Astrocyte (in vitro differentiated cells and primary cell): ENCODE measurements around the gene ABLIM2. TPM values are rescaled to one million over a fixed set of nuclear protein-coding genes. Genes with fewer than 3 reads are reported as not detected.

ENCODE experiments used
- DNase-seq: peaks from one replicate; pipeline ENCODE4 v3.0.0-alpha.2; 2010; ENCODE audit warnings: low read depth
- FAIRE-seq: peaks from 2 replicates; lab custom pipeline; 2011; peaks lifted over from hg19 to GRCh38; lab: Jason Lieb, UNC
- H2AFZ ChIP-seq: 2 replicates; pipeline ENCODE4 v1.6.0; 2012; ENCODE audit warnings: low read depth, low read length, inconsistent platforms
- H3K27ac ChIP-seq: 2 replicates; pipeline ENCODE4 v1.5.1; 2011; ENCODE audit warnings: low read depth, low read length, inconsistent platforms
- H3K27me3 ChIP-seq: 2 replicates; pipeline ENCODE4 v1.6.0; 2011; ENCODE audit warnings: low read length, inconsistent platforms; ENCODE audit not compliant: insufficient read depth
- H3K36me3 ChIP-seq: 2 replicates; pipeline ENCODE4 v1.5.1; 2011; ENCODE audit warnings: low read length, inconsistent platforms; ENCODE audit not compliant: insufficient read depth
- H3K4me1 ChIP-seq: 2 replicates; pipeline ENCODE4 v1.5.1; 2011; ENCODE audit warnings: low read length, inconsistent platforms; ENCODE audit not compliant: insufficient read depth
- H3K4me2 ChIP-seq: 2 replicates; pipeline ENCODE4 v1.6.0; 2012; ENCODE audit warnings: low read length, inconsistent platforms
- H3K4me3 ChIP-seq: 2 replicates; pipeline ENCODE4 v1.5.1; 2011; ENCODE audit warnings: low read depth, mild to moderate bottlenecking, low read length, inconsistent platforms; ENCODE audit not compliant: insufficient read depth
- H3K79me2 ChIP-seq: 2 replicates; pipeline ENCODE4 v1.6.0; 2012; ENCODE audit warnings: mild to moderate bottlenecking, low read length, inconsistent platforms; ENCODE audit not compliant: insufficient read depth
- H3K9ac ChIP-seq: 2 replicates; pipeline ENCODE4 v1.6.0; 2012; ENCODE audit warnings: mild to moderate bottlenecking, low read length, inconsistent platforms
- H3K9me3 ChIP-seq: 2 replicates; pipeline ENCODE4 v1.5.1; 2012; ENCODE audit warnings: low read depth, mild to moderate bottlenecking, low read length, inconsistent platforms; ENCODE audit not compliant: insufficient read depth
- H4K20me1 ChIP-seq: 2 replicates; pipeline ENCODE4 v1.6.0; 2012; ENCODE audit warnings: low read length, inconsistent platforms; ENCODE audit not compliant: insufficient read depth
- H3K27ac Mint-ChIP-seq: one replicate; pipeline ENCODE4 v1.8.0; 2021; ENCODE audit warnings: mild to moderate bottlenecking, mixed read lengths; ENCODE audit not compliant: unreplicated experiment
- H3K27me3 Mint-ChIP-seq: one replicate; pipeline ENCODE4 v1.8.0; 2021; ENCODE audit warnings: low read depth, mixed read lengths; ENCODE audit not compliant: unreplicated experiment
- H3K36me3 Mint-ChIP-seq: one replicate; pipeline ENCODE4 v1.8.0; 2021; ENCODE audit warnings: low read depth, mixed read lengths; ENCODE audit not compliant: unreplicated experiment
- H3K4me1 Mint-ChIP-seq: one replicate; pipeline ENCODE4 v1.8.0; 2021; ENCODE audit warnings: low read depth, mixed read lengths; ENCODE audit not compliant: unreplicated experiment
- H3K4me3 Mint-ChIP-seq: one replicate; pipeline ENCODE4 v1.8.0; 2021; ENCODE audit warnings: mild to moderate bottlenecking, moderate library complexity, mixed read lengths; ENCODE audit not compliant: unreplicated experiment
- H3K9me3 Mint-ChIP-seq: one replicate; pipeline ENCODE4 v1.8.0; 2021; ENCODE audit warnings: mild to moderate bottlenecking, mixed read lengths; ENCODE audit not compliant: unreplicated experiment
- EZH2 ChIP-seq: IDR thresholded peaks from 2 replicates; pipeline ENCODE4 v1.6.1; 2012; ENCODE audit warnings: mild to moderate bottlenecking, low read length, inconsistent platforms; ENCODE audit not compliant: insufficient read depth
- total RNA-seq: library from RNA; stranded (reverse); gene quantifications from 2 replicates; pipeline ENCODE4 v1.2.1, GENCODE V29; 2021
- TF ChIP-seq, protein P1 (sequence below): IDR thresholded peaks from 2 replicates; pipeline ENCODE4 v1.5.1; 2011; ENCODE audit warnings: low read depth, mild to moderate bottlenecking, inconsistent platforms, low read length, moderate library complexity; ENCODE audit not compliant: insufficient read depth

Gene ABLIM2
- total RNA-seq, 1 donor from 2014 or later: 0.50 TPM

- peak overlapping the region; percentile 26 for H3K27ac Mint-ChIP-seq
- no peaks in the 10 kb centered on the region for H3K36me3 ChIP-seq
- peaks cover 3% of the 10 kb centered on the region for H3K36me3 Mint-ChIP-seq
- H3K4me2 ChIP-seq: no peak overlapping the region
- no peaks in the 10 kb centered on the region for H3K4me1 Mint-ChIP-seq
- no peak overlapping the region for H3K27ac ChIP-seq
- H3K79me2 ChIP-seq: no peaks in the 10 kb centered on the region
- peaks cover 28% of the 10 kb centered on the region for H3K27me3 Mint-ChIP-seq
- peaks cover 14% of the 10 kb centered on the region for H3K9me3 Mint-ChIP-seq
- no peak overlapping the region for H3K4me3 Mint-ChIP-seq
- H2AFZ ChIP-seq: no peak overlapping the region
- no peaks in the 10 kb centered on the region for H3K4me1 ChIP-seq
- no peak overlapping the region for H3K4me3 ChIP-seq
- DNase-seq (no peak), FAIRE-seq (no peak)
- H3K27me3 ChIP-seq: peaks cover 2% of the 10 kb centered on the region
- H3K9me3 ChIP-seq: peaks cover 5% of the 10 kb centered on the region
- H4K20me1 ChIP-seq: no peaks in the 10 kb centered on the region
- TF ChIP-seq, protein P1, sequence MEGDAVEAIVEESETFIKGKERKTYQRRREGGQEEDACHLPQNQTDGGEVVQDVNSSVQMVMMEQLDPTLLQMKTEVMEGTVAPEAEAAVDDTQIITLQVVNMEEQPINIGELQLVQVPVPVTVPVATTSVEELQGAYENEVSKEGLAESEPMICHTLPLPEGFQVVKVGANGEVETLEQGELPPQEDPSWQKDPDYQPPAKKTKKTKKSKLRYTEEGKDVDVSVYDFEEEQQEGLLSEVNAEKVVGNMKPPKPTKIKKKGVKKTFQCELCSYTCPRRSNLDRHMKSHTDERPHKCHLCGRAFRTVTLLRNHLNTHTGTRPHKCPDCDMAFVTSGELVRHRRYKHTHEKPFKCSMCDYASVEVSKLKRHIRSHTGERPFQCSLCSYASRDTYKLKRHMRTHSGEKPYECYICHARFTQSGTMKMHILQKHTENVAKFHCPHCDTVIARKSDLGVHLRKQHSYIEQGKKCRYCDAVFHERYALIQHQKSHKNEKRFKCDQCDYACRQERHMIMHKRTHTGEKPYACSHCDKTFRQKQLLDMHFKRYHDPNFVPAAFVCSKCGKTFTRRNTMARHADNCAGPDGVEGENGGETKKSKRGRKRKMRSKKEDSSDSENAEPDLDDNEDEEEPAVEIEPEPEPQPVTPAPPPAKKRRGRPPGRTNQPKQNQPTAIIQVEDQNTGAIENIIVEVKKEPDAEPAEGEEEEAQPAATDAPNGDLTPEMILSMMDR: no peak
- no peak for TF ChIP-seq EZH2
- H3K9ac ChIP-seq: no peak overlapping the region
Measured at GRCh38 chr4:8095956-8096689, 62.5 kb downstream of the ABLIM2 start.

GRCh38 chr4:8093587-8094274 is 64.9 kb downstream of the ABLIM2 start:
- no peaks in the 10 kb centered on the region for H3K79me2 ChIP-seq
- H3K27me3 Mint-ChIP-seq: peaks cover 23% of the 10 kb centered on the region
- no peaks in the 10 kb centered on the region for H3K27me3 ChIP-seq
- H2AFZ ChIP-seq: no peak overlapping the region
- no peak for DNase-seq
- no peak for FAIRE-seq
- H3K4me2 ChIP-seq: no peak overlapping the region
- no peak for TF ChIP-seq EZH2
- TF ChIP-seq, protein P1: no peak
- H3K27ac Mint-ChIP-seq: no peak overlapping the region
- no peak overlapping the region for H3K27ac ChIP-seq
- H3K4me3 Mint-ChIP-seq: no peak overlapping the region
- H3K9ac ChIP-seq: no peak overlapping the region
- no peaks in the 10 kb centered on the region for H4K20me1 ChIP-seq
- no peak overlapping the region for H3K4me3 ChIP-seq
- peaks cover 5% of the 10 kb centered on the region for H3K9me3 ChIP-seq
- no peaks in the 10 kb centered on the region for H3K4me1 Mint-ChIP-seq
- peaks cover 14% of the 10 kb centered on the region for H3K9me3 Mint-ChIP-seq
- H3K4me1 ChIP-seq: peaks cover 6% of the 10 kb centered on the region
- H3K36me3 Mint-ChIP-seq: peaks cover 3% of the 10 kb centered on the region
- no peaks in the 10 kb centered on the region for H3K36me3 ChIP-seq
